Erythroblast (primary cell): ENCODE data around the gene SLC38A4.

Experiments used
- GATA1 ChIP-seq: IDR thresholded peaks from 2 replicates; pipeline ENCODE4 v1.6.1; 2011; ENCODE audit warnings: low read depth, mild to moderate bottlenecking, control low read depth, low read length, moderate library complexity
- POLR2A ChIP-seq: IDR thresholded peaks from 2 replicates; pipeline ENCODE4 v1.6.1; 2011; ENCODE audit warnings: mild to moderate bottlenecking, low read length

DNA sequence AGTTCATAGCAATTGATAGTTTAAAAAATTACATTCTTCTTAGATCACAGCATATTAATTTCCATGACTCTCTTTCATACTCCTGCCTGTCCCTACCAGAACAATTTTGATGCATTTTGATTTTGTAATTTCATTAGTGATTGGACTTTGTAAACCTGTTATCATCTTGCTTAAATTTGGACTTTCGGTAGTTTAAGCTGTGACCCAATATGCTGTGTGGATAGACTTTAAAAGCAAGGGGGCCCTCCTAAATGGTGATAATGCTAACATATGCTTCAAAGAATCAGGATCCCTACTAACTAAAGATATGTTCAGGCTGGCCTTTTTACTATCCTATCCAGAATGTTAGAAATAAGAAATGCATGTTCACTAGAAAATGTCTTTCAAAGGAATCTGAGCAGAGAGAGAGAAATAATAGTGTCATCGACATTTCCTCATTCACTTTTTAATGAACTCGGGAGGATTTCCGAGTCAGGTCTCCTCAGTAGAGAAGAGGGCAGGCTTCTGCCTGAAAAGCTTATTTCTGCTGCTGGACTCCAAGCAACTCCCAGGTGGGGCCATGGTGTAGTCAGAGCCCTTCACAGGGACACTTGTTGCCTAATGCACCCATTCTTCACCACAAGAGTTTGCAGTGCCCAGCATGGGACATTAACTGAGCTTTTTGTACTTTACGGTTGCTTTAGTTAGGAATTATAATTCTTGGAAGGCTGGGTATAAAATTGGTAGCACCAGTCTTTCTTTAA lies 16.7 kb downstream of the SLC38A4 start:
- TF ChIP-seq POLR2A = no peak
- no peak for TF ChIP-seq GATA1
